Measurements from ENCODE around the gene IFNAR1. TPM values are rescaled to one million over a fixed set of nuclear protein-coding genes. Genes with fewer than 3 reads are reported as not detected.
"Not testable (repeated sequence)": the region's sequence is repeated elsewhere in the genome, so short reads cannot be mapped to it uniquely, and the experiment has no call there.

IFNAR1 gene
- total RNA-seq, 3 donors from 2014 or later, result 21.1 to 33.9 (median 30.8) TPM

GRCh38 chr21:33317145-33317544 is 7.6 kb upstream of the IFNAR1 start:
- H3K4me1 Mint-ChIP-seq (ENCODE audit: low read depth), result no peaks in the 10 kb centered on the region
- ATAC-seq (no peak), DNase-seq (no peak)
- H3K4me3 Mint-ChIP-seq, result no peak overlapping the region
- no peaks in the 10 kb centered on the region for H3K27me3 Mint-ChIP-seq (ENCODE audit: low read depth)
- H3K9me3 Mint-ChIP-seq, result peaks cover 5% of the 10 kb centered on the region
- no peaks in the 10 kb centered on the region for H3K36me3 Mint-ChIP-seq (ENCODE audit: insufficient read depth)

GRCh38 chr21:33317786-33318486 is 6.8 kb upstream of the IFNAR1 start:
- no peak overlapping the region for H3K4me3 Mint-ChIP-seq
- DNase-seq, result no peak

GRCh38 chr21:33321005-33321404 is 3.8 kb upstream of the IFNAR1 start:
- H3K27me3 Mint-ChIP-seq (ENCODE audit: low read depth); H3K36me3 Mint-ChIP-seq (ENCODE audit: insufficient read depth); DNase-seq; H3K4me1 Mint-ChIP-seq (ENCODE audit: low read depth); H3K4me3 Mint-ChIP-seq; ATAC-seq; H3K9me3 Mint-ChIP-seq: not testable (repeated sequence)

More at GRCh38 chr21:33317786-33318486, 6.8 kb upstream of the IFNAR1 start:
- Mint-ChIP-seq H3K9me3 (peaks cover 5% of the 10 kb centered on the region), H3K27me3 (ENCODE audit: low read depth) (no peaks in the 10 kb centered on the region), H3K36me3 (ENCODE audit: insufficient read depth) (no peaks in the 10 kb centered on the region), H3K4me1 (ENCODE audit: low read depth) (no peaks in the 10 kb centered on the region)
- ATAC-seq, result no peak

- DNase-seq; ATAC-seq; H3K4me3 Mint-ChIP-seq; H3K36me3 Mint-ChIP-seq (ENCODE audit: insufficient read depth); H3K9me3 Mint-ChIP-seq; H3K27me3 Mint-ChIP-seq (ENCODE audit: low read depth): not testable (repeated sequence)
- peaks cover 24% of the 10 kb centered on the region for H3K4me1 Mint-ChIP-seq (ENCODE audit: low read depth)
Measured at GRCh38 chr21:33323610-33324009, 1.2 kb upstream of the IFNAR1 start.

- Mint-ChIP-seq H3K27me3 (ENCODE audit: low read depth) (no peaks in the 10 kb centered on the region), H3K4me3 (no peak overlapping the region), H3K4me1 (ENCODE audit: low read depth) (peaks cover 39% of the 10 kb centered on the region), H3K9me3 (no peaks in the 10 kb centered on the region), H3K36me3 (ENCODE audit: insufficient read depth) (peaks cover 6% of the 10 kb centered on the region)
- peak; percentile 62 for DNase-seq
- peak; percentile 59 to 64 for ATAC-seq
Measured at GRCh38 chr21:33325222-33326067, 675 bp downstream of the IFNAR1 start.

GRCh38 chr21:33327326-33327725 is 2.6 kb downstream of the IFNAR1 start:
- Mint-ChIP-seq H3K9me3 (peaks cover under 1% of the 10 kb centered on the region), H3K4me3 (peak overlapping the region; percentile 13), H3K36me3 (ENCODE audit: insufficient read depth) (peaks cover 11% of the 10 kb centered on the region), H3K27me3 (ENCODE audit: low read depth) (no peaks in the 10 kb centered on the region), H3K4me1 (ENCODE audit: low read depth) (peaks cover 56% of the 10 kb centered on the region)
- ATAC-seq, result no peak
- no peak for DNase-seq

GRCh38 chr21:33327792-33328433 is 3.1 kb downstream of the IFNAR1 start:
- ATAC-seq (no peak), DNase-seq (no peak)
- peaks cover 61% of the 10 kb centered on the region for H3K4me1 Mint-ChIP-seq (ENCODE audit: low read depth)
- peaks cover 15% of the 10 kb centered on the region for H3K36me3 Mint-ChIP-seq (ENCODE audit: insufficient read depth)
- peaks cover 7% of the 10 kb centered on the region for H3K9me3 Mint-ChIP-seq
- peak overlapping the region; percentile 6 for H3K4me3 Mint-ChIP-seq
- no peaks in the 10 kb centered on the region for H3K27me3 Mint-ChIP-seq (ENCODE audit: low read depth)

GRCh38 chr21:33330726-33331125 is 6.0 kb downstream of the IFNAR1 start:
- DNase-seq (no peak), ATAC-seq (no peak)
- Mint-ChIP-seq H3K4me3 (no peak overlapping the region), H3K4me1 (ENCODE audit: low read depth) (peaks cover 72% of the 10 kb centered on the region), H3K36me3 (ENCODE audit: insufficient read depth) (peaks cover 24% of the 10 kb centered on the region), H3K9me3 (peaks cover 11% of the 10 kb centered on the region), H3K27me3 (ENCODE audit: low read depth) (no peaks in the 10 kb centered on the region)

GRCh38 chr21:33332143-33332542 is 7.4 kb downstream of the IFNAR1 start:
- DNase-seq, result no peak

GRCh38 chr21:33334191-33334590 is 9.4 kb downstream of the IFNAR1 start:
- Mint-ChIP-seq H3K36me3 (ENCODE audit: insufficient read depth) (peaks cover 23% of the 10 kb centered on the region), H3K4me3 (no peak overlapping the region), H3K4me1 (ENCODE audit: low read depth) (peaks cover 48% of the 10 kb centered on the region), H3K27me3 (ENCODE audit: low read depth) (no peaks in the 10 kb centered on the region), H3K9me3 (peaks cover 11% of the 10 kb centered on the region)
- ATAC-seq (no peak), DNase-seq (no peak)

More at GRCh38 chr21:33332143-33332542, 7.4 kb downstream of the IFNAR1 start:
- peak; percentile 21 to 27 for ATAC-seq
- H3K36me3 Mint-ChIP-seq (ENCODE audit: insufficient read depth), result peaks cover 24% of the 10 kb centered on the region
- peaks cover 62% of the 10 kb centered on the region for H3K4me1 Mint-ChIP-seq (ENCODE audit: low read depth)
- peaks cover 11% of the 10 kb centered on the region for H3K9me3 Mint-ChIP-seq
- H3K4me3 Mint-ChIP-seq, result peak overlapping the region; percentile 1
- H3K27me3 Mint-ChIP-seq (ENCODE audit: low read depth), result no peaks in the 10 kb centered on the region

GRCh38 chr21:33334824-33335223 is 10.1 kb downstream of the IFNAR1 start:
- Mint-ChIP-seq H3K9me3 (peaks cover 11% of the 10 kb centered on the region), H3K4me3 (no peak overlapping the region), H3K4me1 (ENCODE audit: low read depth) (peaks cover 43% of the 10 kb centered on the region), H3K36me3 (ENCODE audit: insufficient read depth) (peaks cover 23% of the 10 kb centered on the region), H3K27me3 (ENCODE audit: low read depth) (no peaks in the 10 kb centered on the region)
- ATAC-seq (no peak), DNase-seq (no peak)

GRCh38 chr21:33339135-33339534 is 14.4 kb downstream of the IFNAR1 start:
- DNase-seq (no peak), ATAC-seq (no peak)
- Mint-ChIP-seq H3K27me3 (ENCODE audit: low read depth) (no peaks in the 10 kb centered on the region), H3K4me1 (ENCODE audit: low read depth) (peaks cover 13% of the 10 kb centered on the region), H3K4me3 (no peak overlapping the region), H3K9me3 (no peaks in the 10 kb centered on the region), H3K36me3 (ENCODE audit: insufficient read depth) (peaks cover 18% of the 10 kb centered on the region)

- ATAC-seq (no peak), DNase-seq (no peak)
- peaks cover 18% of the 10 kb centered on the region for H3K36me3 Mint-ChIP-seq (ENCODE audit: insufficient read depth)
- no peaks in the 10 kb centered on the region for H3K9me3 Mint-ChIP-seq
- H3K4me3 Mint-ChIP-seq, result no peak overlapping the region
- H3K4me1 Mint-ChIP-seq (ENCODE audit: low read depth), result peaks cover 11% of the 10 kb centered on the region
- no peaks in the 10 kb centered on the region for H3K27me3 Mint-ChIP-seq (ENCODE audit: low read depth)
Measured at GRCh38 chr21:33339918-33340317, 15.1 kb downstream of the IFNAR1 start.

GRCh38 chr21:33345751-33346238 is 21.0 kb downstream of the IFNAR1 start:
- Mint-ChIP-seq H3K4me1 (ENCODE audit: low read depth) (peaks cover 15% of the 10 kb centered on the region), H3K36me3 (ENCODE audit: insufficient read depth) (peaks cover 28% of the 10 kb centered on the region), H3K9me3 (no peaks in the 10 kb centered on the region), H3K4me3 (no peak overlapping the region), H3K27me3 (ENCODE audit: low read depth) (no peaks in the 10 kb centered on the region)
- no peak for DNase-seq
- no peak for ATAC-seq

Data from activated T-cell treated with anti-CD3 and anti-CD28 coated beads, Interleukin-2, amount 50 U/mL, for 4 hours (primary cell).